Upper lobe of right lung (tissue), 1 donor: ENCODE measurements around the gene UBASH3B. TPM values are rescaled to one million over a fixed set of nuclear protein-coding genes. Genes with fewer than 3 reads are reported as not detected.

Experiments used
- ATAC-seq: fragments of 200-7000 bp; cut with Tn5 transposase; one replicate; pipeline ENCODE4 v1.9.1; 2020; ENCODE audit warnings: mild to moderate bottlenecking, moderate library complexity
- DNase-seq: peaks from one replicate; pipeline ENCODE4 v3.0.0-alpha.2; 2020
- H3K27ac ChIP-seq: fragments of 200-600 bp; one replicate; pipeline ENCODE4 v1.8.0; 2022
- H3K27me3 ChIP-seq: fragments of 200-600 bp; one replicate; pipeline ENCODE4 v1.8.0; 2022; ENCODE audit warnings: mild to moderate bottlenecking
- H3K36me3 ChIP-seq: fragments of 200-600 bp; one replicate; pipeline ENCODE4 v1.8.0; 2022
- H3K4me1 ChIP-seq: fragments of 200-600 bp; one replicate; pipeline ENCODE4 v1.8.0; 2022
- H3K4me3 ChIP-seq: fragments of 200-600 bp; one replicate; pipeline ENCODE4 v1.8.0; 2022; ENCODE audit warnings: mild to moderate bottlenecking
- H3K9me3 ChIP-seq: fragments of 200-600 bp; one replicate; pipeline ENCODE4 v1.8.0; 2022
- CTCF ChIP-seq: fragments of 200-600 bp; IDR thresholded peaks from one replicate; pipeline ENCODE4 v1.8.0; 2022; ENCODE audit warnings: antibody characterized with exemption
- intact Hi-C: fragments of 100-400 bp; cut with DNase I; formaldehyde crosslinking; loops from one replicate; pipeline ENCODE4 v1.11.0; 2022
- total RNA-seq: library from RNA; stranded (reverse); fragmentation: NEBNext Ultra II Directional; extraction: Animal tissue kit (Norgen Biotek cat#: 25700); gene quantifications from one replicate; pipeline ENCODE4 v1.2.1, GENCODE V29; 2021
- donor health status: DM: no; HTN: yes; CAD: no; lungs with severe emphysema.

Gene UBASH3B
- total RNA-seq, 1 donor from 2014 or later: 42.2 TPM

GRCh38 chr11:122711362-122711761, 55.8 kb downstream of the UBASH3B start:
- H3K27ac ChIP-seq: no peak overlapping the region
- TF ChIP-seq CTCF: no peak
- intact Hi-C loops: no loop called here
- ATAC-seq (no peak), DNase-seq (no peak)
- no peaks in the 10 kb centered on the region for H3K9me3 ChIP-seq
- H3K36me3 ChIP-seq: no peaks in the 10 kb centered on the region
- peaks cover 13% of the 10 kb centered on the region for H3K4me1 ChIP-seq
- no peak overlapping the region for H3K4me3 ChIP-seq
- H3K27me3 ChIP-seq: no peaks in the 10 kb centered on the region

- Histone ChIP-seq H3K4me1 (peaks cover 13% of the 10 kb centered on the region), H3K27ac (no peak overlapping the region), H3K4me3 (no peak overlapping the region), H3K36me3 (no peaks in the 10 kb centered on the region), H3K9me3 (no peaks in the 10 kb centered on the region), H3K27me3 (no peaks in the 10 kb centered on the region)
- intact Hi-C loops: no loop called here
- no peak for DNase-seq
- ATAC-seq: no peak
- no peak for TF ChIP-seq CTCF
Measured at GRCh38 chr11:122711831-122712381, 56.4 kb downstream of the UBASH3B start.

DNA sequence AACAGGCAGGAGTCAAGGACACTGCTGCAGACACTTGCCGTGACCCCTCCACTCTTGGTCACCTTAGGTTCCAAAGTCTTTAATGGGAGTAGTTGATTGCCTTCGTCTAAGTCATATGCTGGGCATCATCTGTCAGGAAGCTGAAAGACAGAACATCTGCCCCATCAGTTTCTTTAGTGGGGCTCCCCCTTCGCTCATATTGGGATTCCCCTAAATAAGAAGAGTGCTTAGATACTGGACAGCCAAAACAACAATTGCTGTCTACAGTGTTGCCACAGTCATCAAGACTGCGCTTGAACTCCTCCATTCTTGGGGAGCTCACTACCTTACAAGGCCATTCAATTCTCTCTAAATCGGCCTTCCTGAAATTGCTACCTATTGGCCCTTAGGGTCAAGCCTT, 58.5 kb downstream of the UBASH3B start:
- DNase-seq (no peak), ATAC-seq (no peak)
- Histone ChIP-seq H3K27me3 (no peaks in the 10 kb centered on the region), H3K27ac (peak overlapping the region; percentile 17), H3K36me3 (no peaks in the 10 kb centered on the region), H3K4me3 (no peak overlapping the region), H3K9me3 (no peaks in the 10 kb centered on the region), H3K4me1 (peaks cover 13% of the 10 kb centered on the region)
- intact Hi-C loops: no loop called here
- no peak for TF ChIP-seq CTCF

- Histone ChIP-seq H3K27ac (peak overlapping the region; percentile 17), H3K4me3 (no peak overlapping the region), H3K27me3 (no peaks in the 10 kb centered on the region), H3K36me3 (no peaks in the 10 kb centered on the region), H3K9me3 (no peaks in the 10 kb centered on the region), H3K4me1 (peaks cover 13% of the 10 kb centered on the region)
- intact Hi-C loops: no loop called here
- ATAC-seq (peak; percentile 77), DNase-seq (no peak)
- no peak for TF ChIP-seq CTCF
Measured at GRCh38 chr11:122714484-122714883, 59.0 kb downstream of the UBASH3B start.

GRCh38 chr11:122715548-122716440, 60.3 kb downstream of the UBASH3B start:
- Histone ChIP-seq H3K4me1 (peaks cover 13% of the 10 kb centered on the region), H3K27ac (no peak overlapping the region), H3K27me3 (no peaks in the 10 kb centered on the region), H3K9me3 (no peaks in the 10 kb centered on the region), H3K36me3 (no peaks in the 10 kb centered on the region), H3K4me3 (no peak overlapping the region)
- ATAC-seq (no peak), DNase-seq (no peak)
- no peak for TF ChIP-seq CTCF
- intact Hi-C loops: no loop called here
